ENCODE measurements around the gene TRIO.

The TRIO gene

DNA sequence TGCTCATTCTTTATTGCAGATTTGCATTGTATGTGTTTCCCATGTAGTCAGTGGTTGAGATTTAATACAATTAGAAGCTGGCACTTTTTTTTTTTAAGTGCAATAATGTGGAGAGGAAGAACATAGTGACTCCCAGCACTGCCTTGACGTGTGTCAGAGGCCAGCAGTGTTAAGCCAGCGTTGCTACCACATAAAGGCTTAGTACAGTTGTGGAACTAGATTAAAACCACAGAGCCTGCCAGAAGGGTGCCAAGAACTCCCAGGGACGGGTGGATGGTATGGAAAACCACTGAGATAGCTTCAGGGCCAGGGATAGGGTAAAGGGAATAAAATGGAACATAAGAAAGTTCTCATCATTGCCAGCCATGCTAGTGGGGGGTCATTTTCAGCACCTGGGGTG lies 142.9 kb downstream of the TRIO start:
- FAIRE-seq (no peak), DNase-seq (ENCODE audit: insufficient read length, low spot score) (no peak)
- TF ChIP-seq, protein P1, sequence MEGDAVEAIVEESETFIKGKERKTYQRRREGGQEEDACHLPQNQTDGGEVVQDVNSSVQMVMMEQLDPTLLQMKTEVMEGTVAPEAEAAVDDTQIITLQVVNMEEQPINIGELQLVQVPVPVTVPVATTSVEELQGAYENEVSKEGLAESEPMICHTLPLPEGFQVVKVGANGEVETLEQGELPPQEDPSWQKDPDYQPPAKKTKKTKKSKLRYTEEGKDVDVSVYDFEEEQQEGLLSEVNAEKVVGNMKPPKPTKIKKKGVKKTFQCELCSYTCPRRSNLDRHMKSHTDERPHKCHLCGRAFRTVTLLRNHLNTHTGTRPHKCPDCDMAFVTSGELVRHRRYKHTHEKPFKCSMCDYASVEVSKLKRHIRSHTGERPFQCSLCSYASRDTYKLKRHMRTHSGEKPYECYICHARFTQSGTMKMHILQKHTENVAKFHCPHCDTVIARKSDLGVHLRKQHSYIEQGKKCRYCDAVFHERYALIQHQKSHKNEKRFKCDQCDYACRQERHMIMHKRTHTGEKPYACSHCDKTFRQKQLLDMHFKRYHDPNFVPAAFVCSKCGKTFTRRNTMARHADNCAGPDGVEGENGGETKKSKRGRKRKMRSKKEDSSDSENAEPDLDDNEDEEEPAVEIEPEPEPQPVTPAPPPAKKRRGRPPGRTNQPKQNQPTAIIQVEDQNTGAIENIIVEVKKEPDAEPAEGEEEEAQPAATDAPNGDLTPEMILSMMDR (IDR thresholded peaks at IDR 0.05; ENCODE audit: insufficient read depth, missing control alignments) = no peak

DNA sequence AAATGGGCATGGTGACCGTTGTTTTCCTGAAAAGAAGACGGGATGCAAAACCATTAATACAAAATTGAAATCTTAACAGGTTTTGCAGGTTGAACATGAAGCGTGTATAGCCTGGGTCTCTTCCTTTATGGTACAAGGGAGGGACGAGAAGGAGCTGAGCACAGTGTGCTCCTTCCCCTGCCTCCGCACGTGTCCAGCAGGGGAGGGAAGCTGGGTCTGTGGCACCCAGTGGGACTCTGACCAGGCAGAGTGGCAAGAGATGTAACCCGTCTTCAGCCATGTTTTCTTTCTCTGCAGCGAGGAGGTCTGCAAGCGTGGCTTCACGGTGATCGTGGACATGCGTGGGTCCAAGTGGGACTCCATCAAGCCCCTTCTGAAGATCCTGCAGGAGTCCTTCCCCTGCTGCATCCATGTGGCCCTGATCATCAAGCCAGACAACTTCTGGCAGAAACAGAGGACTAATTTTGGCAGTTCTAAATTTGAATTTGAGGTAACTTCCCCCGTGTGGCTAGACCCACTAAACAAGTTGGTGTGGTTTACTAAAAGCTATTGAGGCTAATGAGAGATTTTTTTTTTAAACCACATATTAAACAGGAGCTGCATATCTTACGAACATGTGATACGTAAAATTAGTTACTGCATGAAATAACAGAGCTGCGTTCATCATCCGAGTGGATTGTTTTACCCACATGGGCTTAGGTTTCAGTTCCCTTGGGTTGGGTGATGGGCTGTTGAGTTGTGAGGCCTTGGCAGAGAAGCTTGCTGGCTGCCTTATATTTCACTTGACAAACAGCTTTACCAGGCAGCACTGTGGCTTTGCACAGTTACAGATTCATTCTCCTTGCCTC lies 143.7 kb downstream of the TRIO start:
- TF ChIP-seq, protein P1 (IDR thresholded peaks at IDR 0.05; ENCODE audit: insufficient read depth, missing control alignments) = no peak
- DNase-seq (ENCODE audit: insufficient read length, low spot score) (no peak), FAIRE-seq (no peak)

DNA sequence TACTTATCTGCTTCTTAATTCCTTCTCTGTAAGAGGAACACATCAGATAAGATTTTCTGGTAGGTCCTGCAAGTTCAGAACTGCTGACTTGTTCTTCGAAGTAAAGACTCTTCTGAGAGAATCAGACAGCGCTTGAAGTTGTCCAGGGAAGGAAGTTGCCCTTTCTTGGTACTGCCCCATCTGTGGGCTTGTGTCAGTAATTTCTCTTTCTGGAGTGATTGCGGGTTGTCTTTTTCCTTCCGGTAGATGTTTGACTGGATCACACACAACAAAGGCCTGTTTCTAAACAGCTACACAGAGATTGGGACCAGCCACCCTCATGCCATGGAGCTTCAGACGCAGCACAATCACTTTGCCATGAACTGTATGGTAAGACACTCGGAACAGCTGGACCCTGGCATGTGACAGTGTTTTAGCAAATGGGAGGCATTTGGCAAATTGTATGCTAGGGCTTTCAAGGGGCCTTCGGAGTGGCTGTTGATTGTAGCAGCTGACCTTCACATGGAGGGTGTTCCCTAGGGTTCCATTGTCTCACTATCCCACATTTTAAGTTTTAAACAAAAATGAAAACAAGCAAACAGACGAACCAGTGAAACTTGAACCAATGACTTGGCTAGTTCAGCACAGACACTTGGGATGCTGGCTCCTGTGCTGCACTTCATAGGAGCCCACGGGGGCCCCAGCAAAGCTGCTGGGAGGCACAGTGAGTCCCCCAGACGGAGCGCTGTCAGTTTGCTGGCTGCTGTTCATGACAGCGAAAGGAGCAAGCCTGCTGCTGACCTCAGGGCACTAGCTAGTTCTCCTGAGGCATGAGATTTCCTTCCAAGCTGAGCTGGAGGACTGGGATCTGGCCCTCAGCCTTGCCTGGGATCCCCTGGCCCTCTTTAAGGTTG lies 149.9 kb downstream of the TRIO start:
- no peak for DNase-seq (ENCODE audit: insufficient read length, low spot score)
- no peak for FAIRE-seq

DNA sequence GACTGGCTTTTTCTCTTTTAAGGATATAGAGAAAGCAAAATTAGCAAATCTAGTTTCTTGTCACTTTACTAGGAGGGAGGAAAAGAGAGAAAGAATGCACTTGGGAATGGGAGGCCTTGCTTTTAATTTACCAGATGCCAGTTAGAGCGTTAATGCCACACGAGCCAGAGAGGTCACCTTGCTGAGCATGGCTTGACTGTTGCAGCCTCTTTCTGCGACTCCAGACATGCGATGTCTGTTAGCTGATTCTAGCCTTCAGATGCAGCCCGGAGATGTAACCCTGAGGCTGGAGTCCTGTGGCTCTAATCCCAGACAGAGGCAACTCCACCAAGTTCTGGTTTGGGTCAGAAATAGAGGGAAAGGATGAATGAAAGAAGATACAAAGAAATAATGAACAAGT lies 152.5 kb downstream of the TRIO start:
- TF ChIP-seq, protein P1 (IDR thresholded peaks at IDR 0.05; ENCODE audit: insufficient read depth, missing control alignments) = no peak
- FAIRE-seq (no peak), DNase-seq (ENCODE audit: insufficient read length, low spot score) (no peak)

More for the DNA sequence above, 149.9 kb downstream of the TRIO start:
- TF ChIP-seq, protein P1 (IDR thresholded peaks at IDR 0.05; ENCODE audit: insufficient read depth, missing control alignments) = no peak

DNA sequence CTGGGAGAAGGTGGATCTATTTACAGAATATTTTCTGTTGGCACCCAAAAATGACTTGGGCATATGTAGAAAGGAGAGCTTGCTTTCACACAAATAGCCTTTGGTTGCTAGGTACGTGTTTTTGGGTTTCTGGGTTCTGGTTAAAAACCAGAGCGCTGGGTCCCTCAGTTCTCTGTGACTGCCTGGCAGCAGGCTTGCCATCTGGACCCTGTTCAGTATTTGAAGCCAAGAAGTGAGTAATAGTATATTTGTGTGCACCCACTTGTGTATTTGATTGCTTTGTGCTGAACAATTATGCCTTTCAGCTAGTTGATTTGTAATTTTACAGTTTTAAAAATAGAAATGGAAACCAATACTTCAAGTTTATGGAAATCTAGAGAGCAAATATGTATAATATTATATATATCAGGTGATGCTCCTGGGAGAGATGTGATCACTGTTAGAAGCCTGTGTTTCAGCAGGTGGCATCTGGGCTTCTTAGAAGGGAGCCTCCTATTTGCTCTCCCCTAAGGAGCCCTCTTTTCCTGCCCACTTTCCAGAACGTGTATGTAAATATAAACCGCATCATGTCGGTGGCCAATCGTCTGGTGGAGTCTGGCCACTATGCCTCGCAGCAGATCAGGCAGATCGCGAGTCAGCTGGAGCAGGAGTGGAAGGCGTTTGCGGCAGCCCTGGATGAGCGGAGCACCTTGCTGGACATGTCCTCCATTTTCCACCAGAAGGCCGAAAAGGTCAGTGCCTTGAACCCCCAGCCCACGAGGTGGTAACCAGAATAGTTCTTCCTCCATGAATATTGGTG lies 153.6 kb downstream of the TRIO start:
- DNase-seq (ENCODE audit: insufficient read length, low spot score) = no peak
- no peak for FAIRE-seq
- TF ChIP-seq, protein P1 (IDR thresholded peaks at IDR 0.05; ENCODE audit: insufficient read depth, missing control alignments) = no peak

DNA sequence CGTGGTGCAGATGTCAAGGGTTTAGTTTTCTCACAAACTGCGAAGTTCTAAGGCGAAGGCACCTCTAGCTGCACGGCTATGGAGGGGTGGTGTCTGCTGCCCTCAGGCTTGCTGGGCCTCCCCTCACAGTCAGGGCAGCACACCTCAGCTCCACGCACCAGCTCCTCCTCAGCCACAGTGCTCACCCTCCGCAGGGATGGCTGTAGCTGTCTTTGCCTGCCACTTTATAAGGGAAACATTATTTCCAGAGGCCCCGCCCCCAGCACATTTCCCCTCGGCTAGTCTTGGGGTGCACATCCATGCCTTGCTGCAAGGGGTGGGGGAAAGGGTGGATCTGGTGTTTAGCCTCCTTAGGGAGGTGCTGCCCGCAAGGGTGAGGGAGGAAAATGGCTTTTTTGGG lies 154.6 kb downstream of the TRIO start:
- no peak for DNase-seq (ENCODE audit: insufficient read length, low spot score)
- TF ChIP-seq, protein P1 (IDR thresholded peaks at IDR 0.05; ENCODE audit: insufficient read depth, missing control alignments) = no peak
- FAIRE-seq = no peak

Data from D721Med (cell line).